Left ventricle myocardium superior (tissue), 1 donor: ENCODE results near the gene RAB27B. TPM values are rescaled to one million over a fixed set of nuclear protein-coding genes. Genes with fewer than 3 reads are reported as not detected.
"Not testable (repeated sequence)": the region's sequence is repeated elsewhere in the genome, so short reads cannot be mapped to it uniquely, and the experiment has no call there.

Experiments used
- ATAC-seq: fragments of 200-7000 bp; cut with Tn5 transposase; one replicate; pipeline ENCODE4 v1.9.1; 2020; ENCODE audit warnings: mild to moderate bottlenecking, moderate library complexity
- DNase-seq: peaks from one replicate; pipeline ENCODE4 v3.0.0-alpha.2; 2020
- intact Hi-C: fragments of 100-400 bp; cut with micrococcal nuclease; formaldehyde crosslinking; loops from one replicate; pipeline ENCODE4 v1.11.0; 2022
- long read RNA-seq: library from polyadenylated mRNA; unstranded; transcript quantifications from one replicate; pipeline ENCODE4 v2.0.0, GENCODE V29; 2021
- total RNA-seq: library from RNA; stranded (reverse); fragmentation: NEBNext Ultra II Directional; extraction: Animal tissue kit (Norgen Biotek cat#: 25700); gene quantifications from one replicate; pipeline ENCODE4 v1.2.1, GENCODE V29; 2021
- donor health status: DM: no; HTN: yes; CAD: no; lungs with severe emphysema.

Gene RAB27B, protein sequence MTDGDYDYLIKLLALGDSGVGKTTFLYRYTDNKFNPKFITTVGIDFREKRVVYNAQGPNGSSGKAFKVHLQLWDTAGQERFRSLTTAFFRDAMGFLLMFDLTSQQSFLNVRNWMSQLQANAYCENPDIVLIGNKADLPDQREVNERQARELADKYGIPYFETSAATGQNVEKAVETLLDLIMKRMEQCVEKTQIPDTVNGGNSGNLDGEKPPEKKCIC
- total RNA-seq = 0.10 TPM
- long read RNA-seq = 0 reads

DNA sequence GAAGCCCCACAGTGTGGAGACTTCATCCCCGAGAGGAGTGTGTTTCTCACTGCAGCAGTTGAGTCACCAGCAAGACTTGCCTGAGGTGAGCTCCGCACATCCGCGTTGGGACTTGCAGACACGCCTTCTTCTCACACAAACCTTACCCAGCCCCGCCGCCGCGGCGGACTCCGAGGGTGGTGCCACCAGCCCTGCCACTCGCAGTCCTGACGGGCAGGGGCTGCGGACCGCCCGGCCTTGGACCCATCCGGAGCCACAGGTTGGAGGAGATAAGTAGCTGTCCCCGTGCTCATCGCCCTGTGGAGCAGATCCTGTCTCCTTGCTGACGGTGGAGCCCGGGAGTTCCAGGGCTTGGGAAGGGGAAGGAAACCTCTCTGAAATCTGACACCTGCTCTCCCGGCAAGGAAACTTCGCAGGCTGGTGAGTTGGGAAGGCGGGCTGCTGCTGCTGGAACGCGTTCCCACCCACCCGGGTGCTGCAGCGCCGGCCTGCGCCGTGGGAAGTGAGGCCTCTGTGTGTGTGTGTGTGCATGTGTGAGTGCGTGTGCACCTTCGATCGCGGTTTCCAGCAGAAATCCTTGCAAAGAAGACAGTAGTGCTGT, at the start of gene RAB27B:
Gene RAB27B (plus strand): TSS at position 197 of the 601 bp plus-strand sequence. CDS start 49,109 bp downstream, outside the sequence.
- intact Hi-C loops = no loop called here
- ATAC-seq = peak; percentile 71
- peak; percentile 53 for DNase-seq

DNA sequence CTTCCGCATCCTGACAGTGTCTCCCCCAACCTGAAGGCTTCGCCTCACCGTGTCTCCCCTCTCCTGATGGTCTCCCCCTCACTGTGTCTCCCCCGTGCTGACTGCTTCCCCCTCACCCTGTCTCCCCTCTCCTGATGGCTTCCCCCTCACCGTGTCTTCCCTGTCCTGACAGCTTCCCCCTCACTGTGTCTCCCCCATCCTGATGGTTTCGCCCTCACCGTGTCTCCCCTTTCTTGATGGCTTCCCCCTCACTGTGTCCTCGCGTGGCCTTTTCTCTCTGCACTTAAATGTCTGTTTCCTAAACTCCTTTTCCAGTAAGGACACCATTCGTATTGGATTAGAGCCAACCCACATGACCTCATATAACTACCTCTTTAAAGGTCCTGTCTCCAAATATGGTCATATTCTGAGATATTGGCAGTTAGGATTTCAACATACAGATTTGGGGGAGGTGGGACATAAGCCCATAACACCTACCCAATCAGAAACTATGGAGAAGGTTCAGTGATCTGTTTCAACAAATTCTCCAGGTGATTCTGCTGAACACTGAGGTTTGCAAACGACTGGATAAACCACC, 47.9 kb upstream of the RAB27B start:
- intact Hi-C loops = no loop called here
- DNase-seq (no peak), ATAC-seq (no peak)

DNA sequence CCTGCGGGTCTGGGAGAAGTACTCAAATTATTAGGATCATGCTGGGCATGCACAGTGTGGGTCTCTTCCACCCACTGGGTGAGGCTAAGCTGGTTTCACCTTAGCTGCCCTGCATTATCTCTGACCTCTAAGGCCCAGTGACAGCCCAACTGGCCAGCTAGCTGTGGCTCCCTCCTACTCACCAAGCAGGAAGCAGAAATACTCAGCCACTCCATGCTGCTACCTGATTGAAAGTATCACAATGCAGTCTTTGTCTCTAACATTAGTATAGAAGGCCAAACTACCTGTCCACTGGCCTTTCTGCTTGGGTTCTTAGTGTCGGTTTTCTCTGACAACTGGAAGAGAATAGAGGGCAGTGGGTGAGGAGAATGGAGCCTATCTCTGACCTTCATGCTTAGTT, 47.3 kb upstream of the RAB27B start:
- intact Hi-C loops = no loop called here
- DNase-seq (no peak), ATAC-seq (no peak)

- no peak for DNase-seq
- intact Hi-C loops = no loop called here
- no peak for ATAC-seq
These were observed 45.1 kb upstream of the RAB27B start for GRCh38 chr18:54783139-54783538.

GRCh38 chr18:54786206-54786605, 42.1 kb upstream of the RAB27B start:
- DNase-seq (no peak), ATAC-seq (no peak)
- intact Hi-C loops = no loop called here

GRCh38 chr18:54787121-54787520, 41.2 kb upstream of the RAB27B start:
- intact Hi-C loops = no loop called here
- ATAC-seq (no peak), DNase-seq (no peak)

- ATAC-seq (no peak), DNase-seq (no peak)
- intact Hi-C loops = no loop called here
These were observed 40.7 kb upstream of the RAB27B start for GRCh38 chr18:54787616-54788015.

- intact Hi-C loops = no loop called here
- ATAC-seq (no peak), DNase-seq (no peak)
These were observed 38.2 kb upstream of the RAB27B start for GRCh38 chr18:54790109-54790508.

GRCh38 chr18:54791657-54792056, 36.6 kb upstream of the RAB27B start:
- DNase-seq = no peak
- no peak for ATAC-seq
- intact Hi-C loops = no loop called here

DNA sequence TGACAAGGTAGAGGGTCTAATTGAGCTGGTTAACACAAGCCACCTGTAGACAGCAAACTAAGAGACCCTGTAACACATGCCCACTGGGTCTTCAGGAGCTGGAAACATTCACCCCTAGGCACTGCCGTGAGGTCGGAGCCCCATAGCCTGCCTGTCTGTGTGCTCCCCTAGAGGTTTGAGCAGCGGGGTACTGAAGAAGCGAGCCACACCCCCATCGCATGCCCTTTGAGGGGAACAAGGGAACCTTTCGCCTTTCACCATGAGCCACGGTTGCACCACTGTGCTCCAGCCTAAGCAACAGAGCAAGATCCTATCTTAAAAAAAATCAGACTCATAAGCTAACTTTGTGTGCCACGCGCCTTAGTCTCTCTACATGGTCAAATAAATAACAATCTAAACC, 36.2 kb upstream of the RAB27B start:
- DNase-seq (no peak), ATAC-seq (no peak)
- intact Hi-C loops = no loop called here

DNA sequence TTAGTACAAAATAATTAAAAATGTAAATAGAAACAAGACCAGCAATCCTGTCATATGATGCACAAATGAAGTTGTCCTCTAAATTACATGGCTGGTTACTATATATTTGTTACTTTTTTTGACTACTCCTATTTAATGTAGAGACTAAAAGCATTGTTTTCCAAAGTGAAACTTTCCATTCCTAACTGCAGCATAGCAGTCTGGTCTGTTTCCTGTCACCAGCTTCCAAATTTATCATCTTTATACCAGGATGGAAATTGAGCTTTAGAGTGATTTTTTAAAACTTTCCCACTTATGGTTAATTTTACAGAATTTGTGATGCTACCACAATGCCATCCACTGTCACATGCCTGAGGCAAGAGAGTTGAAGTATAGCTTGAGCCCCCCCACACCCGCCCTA, 33.5 kb upstream of the RAB27B start:
- intact Hi-C loops = no loop called here
- no peak for ATAC-seq
- DNase-seq = no peak

DNA sequence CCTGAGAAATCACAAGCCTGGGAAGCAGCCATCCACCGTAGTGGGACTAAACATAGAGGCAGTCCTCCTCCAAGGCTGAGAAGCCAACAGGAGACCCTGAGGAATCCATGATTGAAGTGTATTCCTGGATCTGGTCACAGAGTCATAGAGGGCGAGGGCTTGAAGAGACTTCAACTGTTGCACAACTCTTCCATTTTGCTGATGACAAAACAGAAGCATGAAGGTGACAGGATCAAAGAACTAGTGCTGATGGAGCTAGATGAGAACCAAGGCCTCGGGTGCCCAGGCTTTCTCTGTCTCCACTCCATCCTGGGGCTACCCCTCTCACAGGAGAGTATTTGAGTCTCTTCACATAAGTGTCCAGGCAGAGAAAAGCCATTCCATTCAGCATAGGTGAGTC, 30.1 kb upstream of the RAB27B start:
- DNase-seq (no peak), ATAC-seq (no peak)
- intact Hi-C loops = no loop called here

GRCh38 chr18:54801374-54801773, 26.9 kb upstream of the RAB27B start:
- no peak for DNase-seq
- no peak for ATAC-seq
- intact Hi-C loops = no loop called here

- no peak for ATAC-seq
- intact Hi-C loops = no loop called here
These were observed 26.1 kb upstream of the RAB27B start for GRCh38 chr18:54802178-54802577.

DNA sequence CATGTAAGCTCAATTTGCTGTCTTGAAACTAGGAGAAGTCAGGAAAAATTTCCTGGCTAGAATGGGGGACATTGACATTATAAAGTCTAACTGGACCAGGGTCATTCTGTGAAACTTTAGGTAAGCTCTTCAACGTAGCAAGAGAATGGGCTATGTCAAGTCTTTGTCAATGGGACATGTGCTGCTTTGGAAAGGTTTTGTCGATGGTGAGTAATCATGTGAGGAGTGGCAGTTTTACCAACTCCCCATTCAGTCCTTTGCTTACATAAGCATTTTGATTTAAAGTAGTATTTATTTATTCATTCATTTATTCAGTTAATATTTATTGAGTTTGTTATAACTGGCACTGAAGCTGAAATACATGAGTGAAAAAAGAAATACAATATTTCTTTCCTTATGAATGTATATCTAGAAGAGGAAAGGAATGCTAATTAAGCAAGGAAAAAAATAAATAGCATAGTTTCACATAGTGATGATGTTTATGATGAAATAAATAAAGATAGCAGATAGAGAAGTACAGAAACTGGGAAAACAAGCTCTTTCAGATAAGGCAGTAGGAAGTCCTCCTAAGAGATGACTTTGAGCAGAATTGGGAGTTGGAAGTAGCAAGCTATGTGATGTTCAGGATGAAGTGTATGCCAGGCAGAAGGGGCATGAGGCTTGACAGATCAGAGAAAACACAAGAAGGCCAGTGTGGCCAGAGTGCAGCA, 25.4 kb upstream of the RAB27B start:
- ATAC-seq = no peak
- intact Hi-C loops = no loop called here
- DNase-seq = no peak

More at GRCh38 chr18:54802178-54802577, 26.1 kb upstream of the RAB27B start:
- no peak for DNase-seq

- no peak for DNase-seq
- ATAC-seq = no peak
- intact Hi-C loops = no loop called here
These were observed 22.5 kb upstream of the RAB27B start for GRCh38 chr18:54805571-54806334.

DNA sequence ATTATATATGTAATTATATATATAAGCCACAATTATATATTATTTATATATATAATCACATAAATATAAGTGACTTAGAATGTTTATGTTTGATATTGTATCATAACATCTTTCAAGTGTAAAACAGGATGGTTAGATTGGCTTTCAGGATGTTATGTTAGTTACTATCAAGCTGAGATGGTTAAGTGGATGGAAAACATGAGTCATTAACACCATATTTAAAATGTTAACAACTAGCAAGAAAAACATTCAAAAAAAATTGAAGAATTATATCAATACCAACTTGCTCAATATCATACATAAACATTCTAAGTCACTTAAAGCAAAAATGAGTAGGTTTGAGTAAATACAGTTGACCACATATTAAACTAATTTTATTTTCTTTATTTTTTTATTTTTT, 21.8 kb upstream of the RAB27B start:
- intact Hi-C loops = no loop called here

DNA sequence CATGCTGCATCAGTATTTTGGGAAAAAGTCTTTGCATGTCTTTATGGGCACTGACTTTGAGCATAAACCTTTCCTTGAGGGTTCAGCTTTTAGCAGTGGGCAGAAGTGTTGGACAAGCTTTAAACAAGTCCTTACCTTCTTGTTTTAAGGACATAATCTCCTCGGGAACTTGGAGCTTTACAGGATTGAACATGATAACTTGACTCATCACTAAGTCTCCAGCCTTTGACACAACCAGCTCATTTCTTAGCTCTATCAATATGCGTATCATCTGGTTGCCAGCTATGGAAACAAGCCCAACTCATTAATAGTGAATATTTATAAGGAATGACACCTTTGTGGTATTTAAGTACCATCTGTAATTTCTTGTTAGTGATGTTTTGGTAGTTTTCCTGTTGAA, 21.0 kb upstream of the RAB27B start:
- ATAC-seq (no peak), DNase-seq (no peak)
- intact Hi-C loops = no loop called here

More for the DNA sequence above, 21.8 kb upstream of the RAB27B start:
- no peak for DNase-seq
- ATAC-seq = no peak

- ATAC-seq, intact Hi-C loops, DNase-seq: not testable (repeated sequence)
These were observed 17.6 kb upstream of the RAB27B start for GRCh38 chr18:54810662-54811061.

DNA sequence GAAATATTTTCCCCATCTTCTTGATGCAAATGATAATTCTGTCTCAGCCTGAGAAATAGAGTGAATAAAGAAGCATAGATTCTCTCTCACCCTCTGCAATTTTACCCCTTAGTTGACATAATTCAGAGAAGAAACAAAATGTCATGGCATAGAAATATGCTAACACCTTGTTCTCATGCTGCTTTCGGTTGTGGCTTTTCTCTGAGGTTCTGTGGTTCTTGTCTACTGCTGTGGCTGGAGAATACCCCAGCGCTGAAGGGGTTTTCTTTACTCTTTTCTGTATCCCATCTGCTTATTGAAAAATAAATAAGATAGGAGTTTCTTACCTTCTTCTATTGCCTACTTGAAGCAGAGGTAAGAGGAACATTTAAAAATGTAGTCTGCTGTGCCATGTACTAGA, 15.4 kb upstream of the RAB27B start:
- intact Hi-C loops = no loop called here
- DNase-seq = no peak
- no peak for ATAC-seq
